A673 (cell line): Measurements from ENCODE around the gene NEIL1. TPM values are rescaled to one million over a fixed set of nuclear protein-coding genes. Genes with fewer than 3 reads are reported as not detected.

Source experiments
- BruUV-seq: library from RNA; stranded (reverse); fragments of 400-500 nt; replicated peaks from 2 replicates; lab custom pipeline; 2021; lab: Mats Ljungman, UMichigan
- CTCF ChIA-PET: fragments of 300-600 bp; sonication (Branson Sonifier 250); formaldehyde crosslinking; loops from one replicate; lab custom pipeline; 2022; ENCODE audit warnings: antibody characterized with exemption; lab: Charles Lee
- POLR2A ChIA-PET: fragments of 300-600 bp; sonication (Branson Sonifier 250); formaldehyde crosslinking; loops from one replicate; lab custom pipeline; 2022; ENCODE audit warnings: antibody characterized with exemption; ENCODE audit not compliant: low non-redundant PET; lab: Charles Lee
- DNase-seq: peaks from one replicate; pipeline ENCODE4 v3.0.0-alpha.2; 2015; ENCODE audit warnings: low spot score
- H3K27ac ChIP-seq: fragments of 200-600 bp; sonication (generic); 2 replicates; pipeline ENCODE4 v1.5.1; 2016; ENCODE audit warnings: mixed run types, low read depth, mild to moderate bottlenecking, mixed read lengths, antibody characterized with exemption, low read length; ENCODE audit not compliant: poor library complexity, severe bottlenecking
- H3K27me3 ChIP-seq: fragments of 200-600 bp; sonication (generic); replicated peaks from 2 replicates; pipeline ENCODE4 v1.6.1; 2017; ENCODE audit warnings: mixed run types, low read depth, mild to moderate bottlenecking, mixed read lengths, antibody characterized with exemption, low read length; ENCODE audit not compliant: insufficient read depth, poor library complexity
- H3K36me3 ChIP-seq: fragments of 200-600 bp; sonication (generic); 2 replicates; pipeline ENCODE4 v1.6.1; 2016; ENCODE audit warnings: mixed run types, mild to moderate bottlenecking, mixed read lengths, antibody characterized with exemption, low read length; ENCODE audit not compliant: insufficient read depth, poor library complexity, severe bottlenecking
- H3K4me1 ChIP-seq: fragments of 200-600 bp; sonication (generic); 2 replicates; pipeline ENCODE4 v1.6.1; 2017; ENCODE audit warnings: mixed run types, mild to moderate bottlenecking, mixed read lengths, antibody characterized with exemption, low read length; ENCODE audit not compliant: insufficient read depth, poor library complexity, severe bottlenecking
- H3K4me3 ChIP-seq: fragments of 200-600 bp; sonication (generic); 2 replicates; pipeline ENCODE4 v1.5.1; 2016; ENCODE audit warnings: low read depth, mixed run types, mild to moderate bottlenecking, mixed read lengths, low read length; ENCODE audit not compliant: poor library complexity, severe bottlenecking
- H3K9me3 ChIP-seq: fragments of 200-600 bp; sonication (generic); 2 replicates; pipeline ENCODE4 v1.6.1; 2016; ENCODE audit warnings: mixed run types, low read depth, mild to moderate bottlenecking, mixed read lengths, antibody characterized with exemption, low read length; ENCODE audit not compliant: poor library complexity, severe bottlenecking
- CTCF ChIP-seq: fragments of 300-800, 200-600 bp; sonication (generic); conservative IDR thresholded peaks from 2 replicates; pipeline ENCODE4 v1.5.1; 2017; ENCODE audit warnings: low read depth, mild to moderate bottlenecking, antibody characterized with exemption, low read length, moderate library complexity, mixed read lengths
- EZH2 ChIP-seq: fragments of 200-600 bp; sonication (generic); IDR thresholded peaks from 2 replicates; pipeline ENCODE4 v1.6.1; 2017; ENCODE audit warnings: borderline replicate concordance, low read depth, mild to moderate bottlenecking, mixed read lengths, antibody characterized with exemption, low read length; ENCODE audit not compliant: poor library complexity, severe bottlenecking
- intact Hi-C: fragments of 100-400 bp; cut with micrococcal nuclease; formaldehyde crosslinking; loops from one replicate; pipeline ENCODE4 v1.10.0; 2022; ENCODE audit not compliant: unreplicated experiment
- total RNA-seq: library from RNA; stranded (reverse); gene quantifications from 2 replicates; pipeline ENCODE4 v1.2.3, GENCODE V29; 2021

The NEIL1 gene
- total RNA-seq, 1 experiment from 2014 or later, result 3.8 TPM

- H3K4me3 ChIP-seq, result no peak overlapping the region
- no peaks in the 10 kb centered on the region for H3K27me3 ChIP-seq
- ChIA-PET CTCF (no interaction called here), POLR2A (no interaction called here)
- no peaks in the 10 kb centered on the region for H3K9me3 ChIP-seq
- intact Hi-C loops, result no loop called here
- no peak for DNase-seq
- no TSS peak for BruUV-seq
- H3K4me1 ChIP-seq, result no peaks in the 10 kb centered on the region
- no peak overlapping the region for H3K27ac ChIP-seq
- no peak for TF ChIP-seq EZH2
- no peak for TF ChIP-seq CTCF
- no peaks in the 10 kb centered on the region for H3K36me3 ChIP-seq
Observed at GRCh38 chr15:75353604-75354003, 6.8 kb downstream of the NEIL1 start.

- Histone ChIP-seq H3K27me3 (no peaks in the 10 kb centered on the region), H3K27ac (no peak overlapping the region), H3K4me1 (no peaks in the 10 kb centered on the region), H3K9me3 (no peaks in the 10 kb centered on the region), H3K4me3 (no peak overlapping the region), H3K36me3 (peaks cover 4% of the 10 kb centered on the region)
- ChIA-PET POLR2A (no interaction called here), CTCF (no interaction called here)
- intact Hi-C loops, result no loop called here
- no peak for DNase-seq
- TF ChIP-seq EZH2, result no peak
- TF ChIP-seq CTCF, result no peak
- no TSS peak for BruUV-seq
Observed at GRCh38 chr15:75354454-75354853, 7.6 kb downstream of the NEIL1 start.

GRCh38 chr15:75355369-75355768 lies 8.5 kb downstream of the NEIL1 start:
- intact Hi-C loops, result no loop called here
- POLR2A ChIA-PET, result no interaction called here

More at GRCh38 chr15:75355369-75355768, 8.5 kb downstream of the NEIL1 start:
- H3K4me3 ChIP-seq, result no peak overlapping the region
- H3K36me3 ChIP-seq, result peaks cover 9% of the 10 kb centered on the region
- H3K27me3 ChIP-seq, result no peaks in the 10 kb centered on the region
- BruUV-seq, result no TSS peak
- H3K27ac ChIP-seq, result no peak overlapping the region
- no peaks in the 10 kb centered on the region for H3K4me1 ChIP-seq
- CTCF ChIA-PET, result no interaction called here
- DNase-seq, result no peak
- no peaks in the 10 kb centered on the region for H3K9me3 ChIP-seq
- TF ChIP-seq CTCF, result no peak
- TF ChIP-seq EZH2, result no peak
